LNCaP clone FGC (cell line): ENCODE results near the gene SLC7A6OS.
"Not testable (repeated sequence)": the region's sequence is repeated elsewhere in the genome, so short reads cannot be mapped to it uniquely, and the experiment has no call there.

Experiments used
- DNase-seq: peaks from one replicate; pipeline ENCODE4 v3.0.0-alpha.2; 2011; ENCODE audit warnings: low read depth
- H3K4me3 ChIP-seq: 2 replicates; pipeline ENCODE4 v1.5.1; 2011; ENCODE audit warnings: mild to moderate bottlenecking, low read depth, low read length, control low read depth
- CTCF ChIP-seq: IDR thresholded peaks from 2 replicates; pipeline ENCODE4 v1.5.1; 2012; ENCODE audit warnings: mild to moderate bottlenecking; ENCODE audit not compliant: control insufficient read depth, insufficient read depth; ENCODE audit errors: extremely low read depth

Gene SLC7A6OS

GRCh38 chr16:68292425-68292824, 18.3 kb downstream of the SLC7A6OS start:
- H3K4me3 ChIP-seq = no peak overlapping the region
- TF ChIP-seq CTCF = no peak
- no peak for DNase-seq

GRCh38 chr16:68291227-68291626, 19.5 kb downstream of the SLC7A6OS start:
- no peak for DNase-seq
- no peak for TF ChIP-seq CTCF
- H3K4me3 ChIP-seq = no peak overlapping the region

- H3K4me3 ChIP-seq = no peak overlapping the region
- no peak for TF ChIP-seq CTCF
- no peak for DNase-seq
Measured at GRCh38 chr16:68290450-68290849, 20.3 kb downstream of the SLC7A6OS start.

GRCh38 chr16:68289621-68290329, 21.0 kb downstream of the SLC7A6OS start:
- DNase-seq = no peak
- H3K4me3 ChIP-seq = no peak overlapping the region

GRCh38 chr16:68289202-68289601, 21.5 kb downstream of the SLC7A6OS start:
- DNase-seq = no peak
- no peak for TF ChIP-seq CTCF
- H3K4me3 ChIP-seq = no peak overlapping the region

More at GRCh38 chr16:68289621-68290329, 21.0 kb downstream of the SLC7A6OS start:
- no peak for TF ChIP-seq CTCF

GRCh38 chr16:68288796-68289195, 21.9 kb downstream of the SLC7A6OS start:
- DNase-seq = not testable (repeated sequence)

GRCh38 chr16:68288252-68288650, 22.5 kb downstream of the SLC7A6OS start:
- no peak for DNase-seq
- no peak for TF ChIP-seq CTCF
- no peak overlapping the region for H3K4me3 ChIP-seq

More at GRCh38 chr16:68288796-68289195, 21.9 kb downstream of the SLC7A6OS start:
- not testable (repeated sequence) for H3K4me3 ChIP-seq
